Measurements from ENCODE around the gene NUBPL. TPM values are rescaled to one million over a fixed set of nuclear protein-coding genes. Genes with fewer than 3 reads are reported as not detected.

NUBPL gene
- total and polyA plus RNA-seq, 7 donors, result 5.3 to 15.5 (median 9.2) TPM

DNA sequence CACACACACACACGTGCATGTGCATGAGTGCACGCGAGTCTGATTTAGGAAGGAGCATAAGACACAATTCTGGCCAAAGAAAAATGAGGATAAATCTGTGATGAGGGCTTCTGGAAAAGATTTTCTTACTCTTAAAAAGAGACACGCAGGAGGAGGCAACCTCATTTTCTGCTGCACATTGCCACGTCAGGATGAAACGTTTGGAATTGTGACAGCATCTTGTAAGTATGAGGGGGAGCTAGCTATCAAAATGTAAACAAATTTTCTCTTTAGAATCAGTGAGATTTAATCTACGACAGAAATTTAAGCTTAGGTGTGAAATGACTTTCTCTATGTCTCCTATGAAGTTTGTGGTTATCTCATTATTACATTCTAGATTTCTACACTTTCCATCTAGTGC is 31.1 kb upstream of the NUBPL start:
- H3K4me1 ChIP-seq, result no peaks in the 10 kb centered on the region
- WGBS, 2 donors, result 57 to 71% methylated on average over 7 of the region's 7 CpGs
- no peaks in the 10 kb centered on the region for H3K27me3 ChIP-seq
- no peak for DNase-seq
- peaks cover 0 to 4% (median 0%) of the 10 kb centered on the region in 4 donors for H3K9me3 ChIP-seq
- no peak overlapping the region for H3K4me3 ChIP-seq
- no peak overlapping the region for H3K27ac ChIP-seq
- H3K36me3 ChIP-seq, result no peaks in the 10 kb centered on the region
- intact Hi-C loops (cut with DNase I), result no loop called here
- no peak for TF ChIP-seq POLR2A (IDR thresholded peaks at IDR 0.05)
- no peak for TF ChIP-seq POLR2AphosphoS5 (IDR thresholded peaks at IDR 0.05)
- TF ChIP-seq CTCF (IDR thresholded peaks at IDR 0.05), result no peak
- TF ChIP-seq EP300 (IDR thresholded peaks at IDR 0.05), result no peak

DNA sequence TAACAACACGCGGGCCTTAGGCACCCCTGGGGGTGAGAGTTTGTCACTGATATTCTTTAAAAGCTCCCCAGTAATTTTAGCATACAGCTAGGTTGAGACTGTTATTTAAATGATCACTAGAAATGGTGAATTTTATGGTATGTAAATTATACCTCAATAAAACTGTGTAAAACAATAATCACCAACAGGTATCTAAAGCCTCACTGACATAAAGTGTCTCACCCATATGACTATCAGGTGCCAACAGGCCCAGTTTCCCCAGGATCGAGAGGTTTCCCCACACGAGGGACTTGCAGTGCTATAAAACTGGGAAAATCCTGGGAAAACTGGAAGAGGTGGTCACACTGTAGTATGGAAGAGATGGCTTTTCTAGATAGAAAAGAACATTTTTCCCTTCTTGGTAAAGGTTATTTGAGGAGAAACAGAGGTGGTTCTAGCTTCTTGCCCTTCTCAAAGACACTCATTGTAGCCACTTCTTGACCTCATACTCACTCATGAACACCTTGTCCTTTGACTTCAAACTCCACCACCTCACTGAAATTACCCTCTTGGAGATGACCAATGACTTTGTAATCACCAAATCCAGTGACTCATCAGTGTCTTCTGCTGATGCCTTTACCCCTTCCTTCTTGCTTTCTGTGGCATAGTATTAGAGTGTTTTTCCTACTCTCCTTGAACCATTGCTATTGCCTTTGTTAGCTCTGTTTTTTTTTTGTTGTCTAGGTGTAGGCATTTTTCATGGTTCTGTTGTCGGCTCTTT is 24.8 kb upstream of the NUBPL start:
- intact Hi-C loops (cut with DNase I), result no loop called here
- Histone ChIP-seq H3K9me3 (no peaks in the 10 kb centered on the region), H3K27me3 (no peaks in the 10 kb centered on the region), H3K4me1 (no peaks in the 10 kb centered on the region), H3K36me3 (no peaks in the 10 kb centered on the region), H3K4me3 (no peak overlapping the region), H3K27ac (no peak overlapping the region)
- TF ChIP-seq CTCF (IDR thresholded peaks at IDR 0.05), result no peak
- no peak for TF ChIP-seq POLR2A (IDR thresholded peaks at IDR 0.05)
- no peak for TF ChIP-seq EP300 (IDR thresholded peaks at IDR 0.05)
- no peak for TF ChIP-seq POLR2AphosphoS5 (IDR thresholded peaks at IDR 0.05)
- WGBS, 2 donors, result 42 to 76% methylated on average over 5 of the region's 5 CpGs
- DNase-seq, result no peak

GRCh38 chr14:31541702-31542101 is 19.5 kb upstream of the NUBPL start:
- Histone ChIP-seq H3K9me3 (no peaks in the 10 kb centered on the region), H3K4me3 (no peak overlapping the region), H3K27ac (no peak overlapping the region), H3K4me1 (no peaks in the 10 kb centered on the region), H3K27me3 (no peaks in the 10 kb centered on the region), H3K36me3 (no peaks in the 10 kb centered on the region)
- intact Hi-C loops (cut with DNase I), result no loop called here
- DNase-seq, result no peak
- 93 to 94% methylated on average over 1 of the region's 1 CpG for WGBS, 2 donors
- no peak for TF ChIP-seq CTCF (IDR thresholded peaks at IDR 0.05)
- TF ChIP-seq POLR2A (IDR thresholded peaks at IDR 0.05), result no peak
- TF ChIP-seq POLR2AphosphoS5 (IDR thresholded peaks at IDR 0.05), result no peak
- TF ChIP-seq EP300 (IDR thresholded peaks at IDR 0.05), result no peak

DNA sequence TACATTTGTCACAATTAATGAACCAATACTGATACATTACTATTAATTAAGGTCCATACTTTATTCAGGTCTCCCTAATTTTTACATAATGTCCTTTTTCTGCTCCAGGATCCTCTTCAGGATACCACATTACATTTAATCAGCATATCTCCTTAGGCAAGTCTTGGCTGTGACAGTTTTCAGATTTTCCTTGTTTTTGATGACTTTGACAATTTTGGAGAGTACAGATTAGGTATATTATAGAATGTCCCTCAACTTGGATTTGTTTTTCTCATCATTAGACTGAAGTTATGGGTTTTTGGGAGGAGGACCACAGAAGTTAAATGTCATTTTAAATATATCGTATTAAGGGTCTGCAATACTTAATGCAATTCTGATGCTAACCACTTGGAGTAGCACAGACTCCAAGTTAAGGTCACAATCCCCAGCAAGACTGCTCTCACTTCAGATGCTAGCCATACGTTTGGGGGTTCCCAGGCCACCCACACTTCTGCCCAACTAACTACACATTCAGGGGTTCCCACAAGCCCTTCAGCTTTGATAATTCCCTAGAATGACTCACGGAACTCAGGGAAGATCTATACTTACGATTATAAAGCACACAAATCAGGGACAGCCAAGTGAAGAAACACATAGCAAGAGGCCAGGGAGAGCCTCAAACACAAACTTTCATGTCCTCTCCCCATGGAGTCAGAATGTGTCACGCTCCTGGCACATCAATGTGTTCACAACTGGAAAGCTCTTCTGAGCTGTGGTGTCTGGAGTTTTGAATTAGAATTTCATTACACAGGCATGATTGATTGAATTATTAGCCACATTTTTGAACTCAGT is 17.0 kb upstream of the NUBPL start:
- no peak for DNase-seq
- Histone ChIP-seq H3K27ac (no peak overlapping the region), H3K9me3 (no peaks in the 10 kb centered on the region), H3K4me3 (no peak overlapping the region), H3K36me3 (no peaks in the 10 kb centered on the region), H3K27me3 (no peaks in the 10 kb centered on the region), H3K4me1 (no peaks in the 10 kb centered on the region)
- intact Hi-C loops (cut with DNase I), result no loop called here
- WGBS, 2 donors, result 72 to 84% methylated on average over 5 of the region's 5 CpGs
- TF ChIP-seq EP300 (IDR thresholded peaks at IDR 0.05) (no peak), POLR2A (IDR thresholded peaks at IDR 0.05) (no peak), CTCF (IDR thresholded peaks at IDR 0.05) (no peak), POLR2AphosphoS5 (IDR thresholded peaks at IDR 0.05) (no peak)

Data from sigmoid colon (tissue), 7 donors.